ENCODE data around the gene CNTD1.
A peak's percentile ranks its signal among the peaks of the same experiment; 100 is the strongest.

Gene CNTD1

DNA sequence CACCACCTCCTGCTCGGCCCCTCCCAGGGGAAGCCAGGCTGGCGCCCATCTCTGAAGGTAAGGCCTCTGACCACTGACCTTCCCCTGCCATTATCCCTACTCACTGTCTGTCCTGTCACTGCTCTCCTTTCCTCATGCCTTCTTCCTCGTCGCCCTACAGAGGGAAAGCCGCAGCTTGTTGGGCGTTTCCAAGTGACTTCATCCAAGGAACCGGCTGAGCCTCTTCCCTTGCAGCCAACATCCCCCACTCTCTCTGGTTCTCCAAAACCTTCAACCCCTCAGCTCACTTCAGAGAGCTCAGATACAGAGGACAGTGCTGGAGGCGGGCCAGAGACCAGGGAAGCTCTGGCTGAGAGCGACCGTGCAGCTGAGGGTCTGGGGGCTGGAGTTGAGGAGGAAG lies 3.2 kb upstream of the CNTD1 start:
- TF ChIP-seq, protein P1, sequence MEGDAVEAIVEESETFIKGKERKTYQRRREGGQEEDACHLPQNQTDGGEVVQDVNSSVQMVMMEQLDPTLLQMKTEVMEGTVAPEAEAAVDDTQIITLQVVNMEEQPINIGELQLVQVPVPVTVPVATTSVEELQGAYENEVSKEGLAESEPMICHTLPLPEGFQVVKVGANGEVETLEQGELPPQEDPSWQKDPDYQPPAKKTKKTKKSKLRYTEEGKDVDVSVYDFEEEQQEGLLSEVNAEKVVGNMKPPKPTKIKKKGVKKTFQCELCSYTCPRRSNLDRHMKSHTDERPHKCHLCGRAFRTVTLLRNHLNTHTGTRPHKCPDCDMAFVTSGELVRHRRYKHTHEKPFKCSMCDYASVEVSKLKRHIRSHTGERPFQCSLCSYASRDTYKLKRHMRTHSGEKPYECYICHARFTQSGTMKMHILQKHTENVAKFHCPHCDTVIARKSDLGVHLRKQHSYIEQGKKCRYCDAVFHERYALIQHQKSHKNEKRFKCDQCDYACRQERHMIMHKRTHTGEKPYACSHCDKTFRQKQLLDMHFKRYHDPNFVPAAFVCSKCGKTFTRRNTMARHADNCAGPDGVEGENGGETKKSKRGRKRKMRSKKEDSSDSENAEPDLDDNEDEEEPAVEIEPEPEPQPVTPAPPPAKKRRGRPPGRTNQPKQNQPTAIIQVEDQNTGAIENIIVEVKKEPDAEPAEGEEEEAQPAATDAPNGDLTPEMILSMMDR (IDR thresholded peaks at IDR 0.05; ENCODE audit: low read depth, low read length): no peak
- DNase-seq (ENCODE audit: low read depth in 2 of 2): no peak

DNA sequence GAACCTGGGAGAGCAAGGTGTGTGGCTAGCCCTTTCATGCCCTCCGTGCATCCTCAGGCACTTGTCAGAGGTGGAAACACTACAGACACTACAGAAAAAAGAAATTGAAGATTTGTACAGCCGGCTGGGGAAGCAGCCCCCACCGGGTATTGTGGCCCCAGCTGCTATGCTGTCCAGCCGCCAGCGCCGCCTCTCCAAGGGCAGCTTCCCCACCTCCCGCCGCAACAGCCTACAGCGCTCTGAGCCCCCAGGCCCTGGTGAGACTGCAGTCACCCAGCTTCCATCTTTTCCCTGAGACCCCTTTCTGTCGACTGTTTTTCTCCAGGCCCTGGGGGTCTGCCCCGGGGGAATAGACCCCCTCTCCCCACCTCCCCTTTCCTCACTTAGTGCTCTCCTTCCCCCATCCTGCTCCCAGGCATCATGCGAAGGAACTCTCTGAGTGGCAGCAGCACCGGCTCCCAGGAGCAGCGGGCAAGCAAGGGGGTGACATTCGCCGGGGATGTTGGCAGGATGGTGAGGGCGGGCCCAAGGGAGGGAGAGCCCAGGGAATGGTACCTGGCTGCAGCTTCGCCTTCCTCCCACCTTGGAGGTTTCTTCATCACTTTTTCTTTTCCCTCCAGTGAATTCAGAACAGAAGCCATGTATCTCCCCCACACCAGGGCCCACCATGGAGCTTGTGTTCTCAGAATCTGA lies 2.4 kb upstream of the CNTD1 start:
- no peak for DNase-seq (ENCODE audit: low read depth in 2 of 2)
- TF ChIP-seq, protein P1 (IDR thresholded peaks at IDR 0.05; ENCODE audit: low read depth, low read length): no peak
- no peak overlapping the region for H3K4me3 ChIP-seq (replicated peaks in 1 of 2; ENCODE audit: low read depth in 2 of 2, low read length in 2 of 2)

More for the DNA sequence above, 3.2 kb upstream of the CNTD1 start:
- no peak overlapping the region for H3K4me3 ChIP-seq (replicated peaks in 1 of 2; ENCODE audit: low read depth in 2 of 2, low read length in 2 of 2)

DNA sequence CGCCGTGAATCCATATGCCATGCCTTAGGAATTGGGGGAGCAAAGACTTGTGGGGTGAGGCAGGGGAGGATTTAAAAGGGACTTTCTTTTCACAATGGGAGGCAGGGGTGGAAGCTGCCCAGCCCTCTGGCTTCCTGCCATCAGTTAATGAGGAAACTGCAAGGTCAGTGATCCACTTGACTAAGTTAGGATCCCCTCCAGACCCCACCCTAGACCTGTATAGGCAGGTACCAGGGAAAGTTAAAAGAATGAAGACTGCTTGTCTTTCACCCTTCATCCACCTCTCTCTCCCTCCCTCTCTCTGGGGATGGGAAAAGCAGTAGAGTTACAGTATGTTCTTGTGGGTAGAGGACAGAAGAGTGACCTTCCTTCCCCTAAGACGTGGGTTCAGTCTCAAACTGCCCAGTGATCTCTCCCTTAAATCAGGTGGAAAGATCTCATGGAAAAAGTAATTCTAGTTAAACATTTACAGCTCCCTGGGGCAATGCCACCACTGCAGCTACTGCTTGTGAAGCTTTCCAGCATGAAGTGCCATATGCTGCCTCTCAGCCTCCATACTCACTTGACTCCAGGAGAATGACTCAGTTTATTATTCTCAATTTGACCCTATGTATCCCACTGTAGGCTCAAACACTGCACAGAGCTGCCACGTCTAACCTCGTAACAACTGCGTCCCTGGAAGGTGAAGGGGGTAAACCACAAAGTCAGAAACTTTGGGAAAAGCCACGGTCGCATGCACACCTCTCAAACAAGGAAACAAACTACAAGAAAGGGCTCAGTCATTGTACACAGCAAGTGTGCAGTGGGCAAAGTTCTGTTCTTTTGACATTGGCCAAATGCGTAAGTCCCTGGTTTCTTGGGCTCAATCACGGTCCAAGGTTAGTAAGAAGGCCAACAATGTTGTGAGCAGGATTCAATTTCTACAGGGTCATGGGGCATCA lies 1.3 kb upstream of the CNTD1 start:
- DNase-seq (ENCODE audit: low read depth in 2 of 2): peak in 1 of 2 donors; percentile 11
- TF ChIP-seq, protein P1 (IDR thresholded peaks at IDR 0.05; ENCODE audit: low read depth, low read length): no peak
- H3K4me3 ChIP-seq (replicated peaks in 1 of 2; ENCODE audit: low read depth in 2 of 2, low read length in 2 of 2): peak overlapping the region; percentile 88 to 93

DNA sequence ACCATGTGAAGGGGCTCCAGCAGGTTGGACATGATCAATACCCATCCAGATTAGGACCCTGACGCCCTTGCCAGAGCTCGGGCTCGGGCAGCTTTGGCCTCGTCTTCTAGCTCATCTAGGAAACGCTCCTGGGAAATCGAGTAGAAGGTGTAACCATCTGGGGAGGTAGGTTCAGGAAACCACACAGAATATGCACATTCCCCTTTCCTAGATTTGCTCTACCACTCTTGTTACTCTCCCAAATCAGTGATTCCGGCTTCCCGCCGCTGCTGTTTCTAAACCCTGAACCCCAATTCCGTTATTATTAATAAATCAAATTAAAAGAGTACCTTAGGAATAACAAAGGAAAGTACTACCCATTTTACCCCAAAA lies 664 bp upstream of the CNTD1 start:
- TF ChIP-seq, protein P1 (IDR thresholded peaks at IDR 0.05; ENCODE audit: low read depth, low read length): no peak
- peak in 1 of 2 donors; percentile 10 for DNase-seq (ENCODE audit: low read depth in 2 of 2)
- peak overlapping the region; percentile 88 to 93 for H3K4me3 ChIP-seq (replicated peaks in 1 of 2; ENCODE audit: low read depth in 2 of 2, low read length in 2 of 2)

DNA sequence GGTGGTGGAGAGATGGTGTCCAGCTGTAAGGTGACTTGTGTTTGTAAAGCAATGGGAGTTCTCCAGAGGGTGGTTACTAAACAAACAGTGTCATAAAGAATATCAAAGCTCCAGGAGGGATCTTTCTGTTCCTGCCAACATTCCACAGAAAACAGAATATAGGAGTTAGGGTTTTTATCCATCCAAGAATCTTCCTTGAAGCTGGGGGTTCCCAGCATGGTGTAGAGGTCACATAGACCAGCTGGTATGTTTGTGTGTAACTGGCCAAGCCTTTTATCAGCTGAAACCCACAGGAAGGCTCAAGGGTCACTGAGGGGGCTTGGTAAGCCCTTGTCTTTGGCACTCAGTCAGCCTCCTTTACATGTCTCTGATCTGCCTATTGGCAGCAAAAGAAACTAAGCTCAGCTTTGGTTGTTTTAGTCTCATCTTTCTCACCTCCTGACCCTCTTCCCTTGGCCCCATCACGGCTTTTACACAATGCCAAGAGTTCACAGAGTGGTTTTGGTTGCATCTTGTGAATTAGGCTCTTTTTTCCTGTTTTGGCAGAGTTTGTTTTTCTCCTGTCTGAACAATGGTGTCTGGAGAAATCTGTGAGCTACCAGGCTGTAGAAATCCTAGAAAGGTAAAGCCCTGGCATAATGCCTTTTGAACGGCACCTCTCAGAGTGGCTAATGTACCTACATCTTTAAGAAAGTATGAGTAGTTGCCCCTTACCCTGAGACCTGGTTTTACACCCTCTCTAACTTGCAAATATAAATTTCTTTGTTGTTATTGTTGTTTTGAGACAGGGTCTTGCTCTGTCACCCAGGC lies 4.6 kb downstream of the CNTD1 start:
- DNase-seq (ENCODE audit: low read depth in 2 of 2): peak in 1 of 2 donors; percentile 7

DNA sequence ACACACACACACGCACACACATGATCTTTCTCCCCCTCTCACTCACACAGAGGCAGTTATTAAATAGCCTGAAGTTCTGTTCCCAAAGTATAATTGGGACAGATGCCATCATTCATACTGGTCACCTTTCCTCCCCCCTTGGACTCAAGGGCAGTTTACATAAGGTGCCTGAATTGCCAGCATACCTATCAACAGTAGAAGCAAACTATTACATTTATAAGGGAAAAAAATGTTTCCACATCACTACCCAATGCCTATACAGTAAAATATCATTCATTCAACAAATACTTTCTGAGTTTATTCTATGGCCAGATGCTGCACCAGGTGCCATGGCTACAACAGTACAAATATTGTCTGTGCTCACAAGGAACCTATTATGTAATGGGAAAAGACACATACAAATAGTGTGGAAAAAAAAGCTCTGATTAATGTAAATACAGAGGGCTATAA lies 6.3 kb downstream of the CNTD1 start:
- TF ChIP-seq, protein P1 (IDR thresholded peaks at IDR 0.05; ENCODE audit: low read depth, low read length): no peak
- DNase-seq (ENCODE audit: low read depth in 2 of 2): no peak
- no peak overlapping the region for H3K4me3 ChIP-seq (replicated peaks in 1 of 2; ENCODE audit: low read depth in 2 of 2, low read length in 2 of 2)

More for the DNA sequence above, 4.6 kb downstream of the CNTD1 start:
- TF ChIP-seq, protein P1 (IDR thresholded peaks at IDR 0.05; ENCODE audit: low read depth, low read length): no peak
- no peak overlapping the region for H3K4me3 ChIP-seq (replicated peaks in 1 of 2; ENCODE audit: low read depth in 2 of 2, low read length in 2 of 2)
